ENCODE data around the gene HDAC4.

Gene HDAC4

GRCh38 chr2:239368906-239369552 is 31.8 kb downstream of the HDAC4 start:
- no peak for DNase-seq (ENCODE audit: low read depth)

- DNase-seq (ENCODE audit: low read depth), result no peak
These were observed 32.5 kb downstream of the HDAC4 start for GRCh38 chr2:239368321-239368720.

GRCh38 chr2:239366740-239367139 is 34.1 kb downstream of the HDAC4 start:
- no peak for DNase-seq (ENCODE audit: low read depth)

- no peak for DNase-seq (ENCODE audit: low read depth)
These were observed 34.9 kb downstream of the HDAC4 start for GRCh38 chr2:239365782-239366435.

GRCh38 chr2:239365071-239365781 is 35.6 kb downstream of the HDAC4 start:
- no peak for DNase-seq (ENCODE audit: low read depth)

- no peak for DNase-seq (ENCODE audit: low read depth)
These were observed 36.7 kb downstream of the HDAC4 start for GRCh38 chr2:239363946-239364637.

GRCh38 chr2:239362507-239362906 is 38.3 kb downstream of the HDAC4 start:
- no peak for DNase-seq (ENCODE audit: low read depth)

GRCh38 chr2:239361311-239361642 is 39.5 kb downstream of the HDAC4 start:
- DNase-seq (ENCODE audit: low read depth), result no peak

GRCh38 chr2:239360421-239361310 is 40.2 kb downstream of the HDAC4 start:
- DNase-seq (ENCODE audit: low read depth), result no peak

- no peak for DNase-seq (ENCODE audit: low read depth)
These were observed 40.8 kb downstream of the HDAC4 start for GRCh38 chr2:239360008-239360407.

- no peak for DNase-seq (ENCODE audit: low read depth)
These were observed 41.5 kb downstream of the HDAC4 start for GRCh38 chr2:239359196-239359912.

GRCh38 chr2:239358062-239358754 is 42.6 kb downstream of the HDAC4 start:
- no peak for DNase-seq (ENCODE audit: low read depth)

GRCh38 chr2:239355724-239356123 is 45.1 kb downstream of the HDAC4 start:
- no peak for DNase-seq (ENCODE audit: low read depth)

- no peak for DNase-seq (ENCODE audit: low read depth)
These were observed 45.7 kb downstream of the HDAC4 start for GRCh38 chr2:239355139-239355538.

GRCh38 chr2:239354791-239355136 is 46.1 kb downstream of the HDAC4 start:
- DNase-seq (ENCODE audit: low read depth), result no peak

GRCh38 chr2:239354132-239354790 is 46.6 kb downstream of the HDAC4 start:
- DNase-seq (ENCODE audit: low read depth), result no peak

GRCh38 chr2:239353692-239354091 is 47.1 kb downstream of the HDAC4 start:
- DNase-seq (ENCODE audit: low read depth), result no peak

GRCh38 chr2:239351687-239352086 is 49.1 kb downstream of the HDAC4 start:
- no peak for DNase-seq (ENCODE audit: low read depth)

GRCh38 chr2:239349453-239350135 is 51.2 kb downstream of the HDAC4 start:
- no peak for DNase-seq (ENCODE audit: low read depth)
